ENCODE results near the gene PARP12. TPM values are rescaled to one million over a fixed set of nuclear protein-coding genes. Genes with fewer than 3 reads are reported as not detected.
"Not testable (repeated sequence)": the region's sequence is repeated elsewhere in the genome, so short reads cannot be mapped to it uniquely, and the experiment has no call there.

The PARP12 gene
- total RNA-seq (ENCODE audit: insufficient read depth, low replicate concordance) = 9.4 TPM

DNA sequence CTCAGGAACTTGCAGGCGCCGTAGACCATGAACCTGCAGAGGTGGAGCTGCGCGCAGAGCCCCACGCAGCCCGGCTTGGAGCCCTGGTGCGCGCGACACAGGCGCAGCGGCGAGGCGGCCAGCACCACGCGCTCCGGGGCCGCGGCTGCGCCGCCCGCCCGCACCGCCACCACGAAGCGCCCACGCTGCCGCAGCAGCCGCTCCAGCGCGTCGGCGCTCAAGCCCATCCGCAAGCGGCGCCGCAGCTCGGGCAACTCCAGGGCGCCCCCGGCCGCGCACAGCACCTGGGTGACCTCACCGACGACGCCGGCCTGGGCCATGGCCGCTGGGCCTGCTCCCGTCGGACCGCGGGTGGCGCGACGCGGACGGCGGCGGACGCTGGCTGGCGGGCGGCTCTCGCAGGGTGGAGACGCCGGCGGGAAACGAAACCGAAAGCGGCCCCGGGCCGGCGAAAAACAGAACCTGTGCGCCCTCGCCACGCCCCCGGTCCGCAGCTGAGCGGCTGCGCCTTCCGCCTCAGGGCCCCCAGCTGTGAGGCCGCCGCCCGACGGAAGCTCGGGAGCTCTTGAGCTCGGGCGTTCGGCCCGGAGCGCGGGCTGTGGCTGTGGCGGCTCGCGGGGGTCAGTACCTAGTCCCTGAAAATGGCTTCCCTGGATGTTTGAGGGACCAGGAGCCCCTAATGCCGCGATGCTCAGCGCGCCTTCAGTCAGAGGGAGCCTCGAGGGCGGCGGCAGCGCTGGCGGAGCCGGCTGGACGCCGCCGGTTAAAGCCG, at the start of gene PARP12:
Gene PARP12, minus strand, starts transcription at position 424 of the 772 bp plus-strand sequence. Its CDS starts 104 bp downstream, at position 320.
- DNase-seq (ENCODE audit: low spot score) = peak; percentile 80

DNA sequence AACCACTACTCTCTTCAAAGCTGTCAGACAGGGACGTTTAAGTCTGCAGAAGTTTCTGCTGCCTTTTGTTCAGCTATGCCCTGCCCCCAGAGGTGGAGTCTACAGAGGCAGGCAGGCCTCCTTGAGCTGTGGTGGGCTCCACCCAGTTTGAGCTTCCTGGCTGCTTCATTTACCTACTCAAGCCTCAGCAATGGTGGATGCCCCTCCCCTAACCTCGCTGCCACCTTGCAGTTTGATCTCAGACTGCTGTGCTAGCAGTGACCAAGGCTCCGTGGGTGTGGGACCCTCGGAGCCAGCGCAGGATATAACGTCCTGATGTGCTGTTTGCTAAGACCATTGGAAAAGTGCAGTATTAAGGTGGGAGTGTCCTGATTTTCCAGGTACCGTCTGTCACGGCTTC, 46.0 kb upstream of the PARP12 start:
- not testable (repeated sequence) for DNase-seq (ENCODE audit: low spot score)

- no peak for DNase-seq (ENCODE audit: low spot score)
Observed at GRCh38 chr7:140096459-140096858, 33.7 kb upstream of the PARP12 start.

DNA sequence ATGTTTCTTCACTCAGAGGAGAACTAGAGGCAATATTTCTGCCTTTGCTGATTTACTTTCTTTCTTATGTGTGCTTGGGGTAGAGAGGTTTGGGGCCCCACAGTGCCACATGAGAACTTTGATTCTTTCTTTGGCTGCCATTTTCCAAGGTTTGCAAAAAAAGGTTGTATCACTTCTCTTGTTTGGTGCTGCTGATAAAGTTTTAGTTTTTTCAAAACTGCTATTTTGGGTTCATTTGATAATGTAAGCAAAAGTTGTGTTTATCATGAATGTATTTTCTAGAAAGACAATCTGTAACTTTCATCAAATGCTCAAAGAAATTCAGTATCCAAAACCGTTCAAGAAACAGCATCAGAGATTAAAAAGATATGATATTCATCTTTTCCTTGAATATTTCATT, 30.6 kb upstream of the PARP12 start:
- DNase-seq (ENCODE audit: low spot score) = no peak

DNA sequence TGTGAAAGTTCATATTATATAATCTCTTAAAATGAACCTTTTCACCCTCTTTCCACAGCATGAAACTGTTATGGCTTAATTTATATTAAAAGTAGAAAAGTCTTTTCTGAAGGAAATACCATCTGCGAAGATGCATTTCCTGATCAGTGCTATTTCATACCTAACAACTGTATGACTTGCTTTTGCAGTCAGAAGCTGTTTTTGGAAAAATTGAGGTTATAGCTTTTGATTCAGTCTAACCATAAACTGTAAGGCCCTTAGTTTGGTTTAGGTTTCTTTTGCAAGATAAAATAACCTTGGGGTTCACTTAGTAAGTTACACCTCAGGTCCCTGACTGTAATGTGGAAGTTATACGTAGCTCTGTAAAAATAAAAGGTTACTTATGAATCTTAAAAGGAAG, 22.7 kb upstream of the PARP12 start:
- no peak for DNase-seq (ENCODE audit: low spot score)

DNA sequence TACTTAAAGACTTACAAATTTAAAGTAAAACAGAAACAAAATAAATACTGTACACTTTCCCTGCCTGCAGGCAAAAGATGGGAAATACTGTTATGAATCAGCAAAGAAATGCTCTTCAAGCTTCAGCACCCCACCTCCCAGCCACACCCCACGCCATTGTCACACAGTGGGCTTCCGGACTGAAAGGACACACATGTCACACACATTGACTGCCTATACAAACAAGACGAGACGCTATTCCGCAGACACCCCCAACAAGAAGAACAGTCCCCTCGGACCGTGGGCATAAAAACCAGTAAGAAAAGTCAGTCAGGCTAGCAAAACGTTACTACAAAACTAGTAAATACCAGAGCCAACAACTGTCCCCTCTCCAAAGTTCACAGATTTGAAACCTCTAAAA, 22.2 kb upstream of the PARP12 start:
- DNase-seq (ENCODE audit: low spot score) = no peak

DNA sequence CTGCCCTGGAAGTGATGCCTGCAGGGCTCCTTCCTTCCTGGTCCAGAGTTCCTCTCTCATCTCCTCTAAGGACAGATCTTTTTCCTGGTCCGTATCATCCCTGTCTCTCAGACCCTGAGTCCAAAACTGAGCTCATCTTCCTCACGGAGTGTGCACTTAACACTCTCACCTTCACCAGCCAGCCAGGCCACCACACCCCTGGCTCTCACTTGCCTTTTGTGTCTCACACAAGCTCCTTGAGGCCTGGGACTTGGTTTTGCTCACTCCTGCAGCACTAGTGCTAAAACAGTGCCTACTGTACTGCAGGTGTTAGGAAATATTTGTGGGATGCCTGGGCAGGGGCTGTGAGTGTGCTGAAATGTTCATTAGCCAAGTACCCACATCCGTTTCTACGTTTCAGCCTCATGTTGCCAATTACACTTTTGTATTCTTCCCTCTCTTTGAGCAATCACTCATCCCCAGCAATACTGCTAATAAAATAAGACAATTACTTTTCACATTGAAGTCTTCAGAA, 21.4 kb upstream of the PARP12 start:
- no peak for DNase-seq (ENCODE audit: low spot score)

GRCh38 chr7:140082770-140083169, 20.0 kb upstream of the PARP12 start:
- DNase-seq (ENCODE audit: low spot score) = no peak

GRCh38 chr7:140081774-140082425, 19.1 kb upstream of the PARP12 start:
- no peak for DNase-seq (ENCODE audit: low spot score)

DNA sequence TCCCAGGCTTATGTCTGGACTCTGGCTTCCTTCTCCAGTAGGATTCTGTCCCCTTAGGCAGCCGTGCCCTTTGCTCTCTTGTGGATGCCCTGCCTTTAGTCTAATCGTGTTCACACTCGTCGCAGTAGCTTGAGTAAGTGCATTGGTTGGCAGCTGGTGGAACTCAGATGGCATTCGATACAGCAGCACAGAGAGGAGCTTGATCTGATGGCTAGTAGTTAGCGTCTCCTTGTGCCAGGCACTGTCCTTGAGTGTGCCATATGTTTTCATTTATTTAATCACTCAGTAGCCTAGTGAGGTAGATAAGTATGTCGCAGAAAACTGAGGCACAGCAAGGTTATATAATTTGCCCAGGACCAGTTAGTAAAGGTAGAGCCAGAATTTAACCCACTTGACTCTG, 18.2 kb upstream of the PARP12 start:
- no peak for DNase-seq (ENCODE audit: low spot score)

GRCh38 chr7:140079121-140079536, 16.4 kb upstream of the PARP12 start:
- DNase-seq (ENCODE audit: low spot score) = peak; percentile 34

DNA sequence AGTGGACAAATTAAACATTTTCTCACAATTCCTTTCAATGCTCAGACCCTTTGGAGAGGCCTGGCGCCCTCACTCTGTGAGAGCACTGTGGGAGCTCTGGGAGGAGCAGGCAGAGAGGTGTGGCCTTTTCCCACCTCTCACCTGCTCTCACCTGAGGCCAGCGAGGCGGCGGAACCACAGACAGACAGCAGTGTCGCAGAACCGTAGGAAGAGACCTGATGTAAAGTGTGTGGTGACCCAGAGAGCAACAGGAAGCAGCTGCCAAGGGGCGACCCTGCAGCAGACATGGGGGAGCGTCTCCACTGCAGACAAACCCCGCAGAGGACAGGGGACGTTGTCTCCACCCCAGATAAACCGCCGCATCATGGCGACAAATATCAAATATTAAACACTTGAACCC, 15.6 kb upstream of the PARP12 start:
- DNase-seq (ENCODE audit: low spot score) = no peak

DNA sequence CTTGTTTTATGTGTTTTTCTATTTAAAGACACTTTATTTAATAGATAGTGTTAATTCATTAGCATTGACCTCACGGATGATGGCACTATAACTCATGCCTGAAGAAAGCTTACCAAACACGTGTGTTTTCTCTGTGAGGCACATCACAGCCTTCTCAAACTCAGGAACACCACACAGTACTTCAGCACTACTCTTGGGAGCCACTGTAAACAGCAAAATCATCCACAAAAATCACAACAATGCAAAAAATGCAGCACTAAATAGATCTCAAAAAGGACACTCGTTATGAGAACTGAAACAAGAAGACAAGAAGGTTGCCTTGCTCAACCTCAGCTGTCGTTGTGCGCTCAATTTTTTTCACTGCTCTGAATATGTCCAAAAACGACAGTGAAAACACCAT, 12.0 kb upstream of the PARP12 start:
- no peak for DNase-seq (ENCODE audit: low spot score)

- no peak for DNase-seq (ENCODE audit: low spot score)
Observed at GRCh38 chr7:140070546-140070945, 7.8 kb upstream of the PARP12 start.

GRCh38 chr7:140069298-140069949, 6.7 kb upstream of the PARP12 start:
- no peak for DNase-seq (ENCODE audit: low spot score)

GRCh38 chr7:140068033-140068432, 5.3 kb upstream of the PARP12 start:
- no peak for DNase-seq (ENCODE audit: low spot score)

DNA sequence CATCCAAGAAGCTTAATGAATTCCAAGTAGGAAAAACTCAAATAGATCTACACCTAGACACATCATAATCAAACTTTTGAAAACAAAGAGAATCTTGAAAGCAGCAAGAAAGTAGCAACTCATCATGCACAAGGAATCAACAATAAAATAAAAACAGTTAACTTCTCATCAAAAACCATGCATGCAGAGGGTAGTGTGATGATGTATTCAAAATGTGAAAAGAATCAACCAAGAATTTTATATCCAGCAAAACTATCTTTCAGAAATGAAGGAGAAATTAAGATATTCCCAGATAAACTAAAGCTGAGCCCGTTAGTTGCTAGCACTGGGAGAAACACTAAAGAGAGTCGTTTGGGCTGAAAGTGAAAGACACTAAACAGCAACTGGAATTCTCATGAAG, 4.3 kb upstream of the PARP12 start:
- DNase-seq (ENCODE audit: low spot score) = no peak

GRCh38 chr7:140062118-140062527, 628 bp downstream of the PARP12 start:
- no peak for DNase-seq (ENCODE audit: low spot score)

DNA sequence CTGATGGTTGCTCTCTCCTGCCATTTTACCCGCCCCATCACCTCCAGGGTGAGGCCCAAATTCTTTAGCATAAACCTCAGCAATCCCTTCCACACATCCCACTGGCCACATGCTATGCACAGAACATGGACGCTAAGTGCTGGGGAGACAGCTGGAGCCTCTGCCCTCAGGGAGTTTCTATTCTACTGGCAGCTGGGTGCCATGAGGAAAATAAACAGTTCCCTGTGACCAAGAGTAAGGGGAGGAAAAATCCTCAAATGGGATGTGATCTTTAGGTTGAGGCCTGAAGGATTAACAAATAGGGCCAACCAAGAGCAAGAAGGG, 1.2 kb downstream of the PARP12 start:
- no peak for DNase-seq (ENCODE audit: low spot score)

DNA sequence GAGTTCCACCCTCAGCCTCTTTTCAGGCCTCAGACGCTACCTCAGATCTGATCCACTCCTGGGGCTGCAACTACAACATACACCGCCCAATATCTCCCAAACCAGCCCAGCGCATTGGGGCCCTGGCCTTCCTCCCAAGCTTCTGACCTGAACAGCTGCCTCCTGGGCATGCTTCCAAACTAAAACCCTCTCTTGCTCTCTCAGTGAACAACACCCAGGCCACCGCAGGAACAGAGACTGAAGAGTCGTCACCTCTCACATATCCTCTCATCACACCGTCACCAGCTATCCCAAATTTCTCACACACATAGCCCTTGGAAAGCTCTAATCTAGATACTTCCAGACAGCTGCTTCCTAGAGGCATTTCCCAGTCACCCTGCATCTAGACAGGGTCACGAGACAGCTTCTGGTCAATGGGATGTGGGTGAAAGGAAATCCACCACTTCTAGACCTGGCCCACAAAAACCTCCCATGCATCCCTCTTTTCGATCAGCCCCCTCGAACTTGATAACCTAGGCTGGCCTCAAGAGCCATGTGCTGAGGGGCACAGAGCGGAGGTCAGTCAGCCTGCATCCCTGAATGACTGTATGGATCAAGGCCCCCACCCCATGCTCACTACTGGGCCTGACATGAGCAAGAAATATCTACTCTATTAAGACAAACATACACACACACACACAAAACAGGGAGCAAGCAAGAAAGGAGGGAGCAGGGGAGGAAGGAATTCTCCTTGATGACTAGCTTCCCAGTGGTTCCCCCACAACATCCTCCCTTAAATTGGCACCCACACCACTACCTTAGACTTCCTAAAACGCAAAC, 1.8 kb downstream of the PARP12 start:
- DNase-seq (ENCODE audit: low spot score) = peak; percentile 85

DNA sequence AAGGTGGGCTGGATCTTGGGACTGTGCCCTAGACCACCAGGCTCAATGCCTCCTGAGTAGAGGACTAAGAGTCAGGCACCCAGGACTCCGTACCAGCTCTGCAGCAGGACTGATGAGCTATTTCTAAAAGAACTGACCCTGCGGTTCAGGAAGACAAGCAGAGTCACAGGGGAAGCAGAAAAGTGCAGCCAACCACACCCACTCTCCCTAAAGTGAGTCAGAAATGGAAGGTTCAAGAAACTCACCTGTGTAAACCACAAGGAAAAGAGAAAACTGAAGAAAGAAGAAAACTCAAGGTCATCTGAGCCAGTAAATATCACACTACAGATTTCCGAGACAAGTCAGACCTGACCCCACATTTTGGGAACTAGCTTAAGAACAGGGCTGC, 2.5 kb downstream of the PARP12 start:
- DNase-seq (ENCODE audit: low spot score) = no peak
